ENCODE results near the gene C1QTNF5. TPM values are rescaled to one million over a fixed set of nuclear protein-coding genes. Genes with fewer than 3 reads are reported as not detected.

C1QTNF5 gene
- total RNA-seq, 1 experiment from 2014 or later: not detected

DNA sequence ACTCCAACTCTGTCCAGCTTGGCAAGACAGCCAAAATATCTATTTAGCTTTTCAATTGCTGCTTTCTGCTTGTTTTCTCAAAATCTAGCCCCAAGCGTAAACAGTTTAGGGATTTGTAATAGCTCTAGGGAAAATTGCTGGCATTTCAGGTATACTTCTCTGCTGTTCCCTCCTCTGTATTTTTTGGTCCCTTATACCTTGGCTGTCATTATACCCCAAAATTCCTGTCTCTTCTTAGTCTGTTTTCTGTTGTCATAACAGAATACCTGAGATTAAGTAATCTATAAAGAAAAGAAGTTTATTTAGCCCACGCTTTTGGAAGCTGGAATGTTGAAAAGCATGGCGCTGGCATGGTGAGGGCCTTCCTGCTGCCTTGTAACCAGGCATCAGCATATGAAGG is 47.2 kb downstream of the C1QTNF5 start:
- Mint-ChIP-seq H3K27ac (ENCODE audit: low read depth, unreplicated experiment) (no peak overlapping the region), H3K9me3 (ENCODE audit: unreplicated experiment) (no peaks in the 10 kb centered on the region), H3K4me1 (ENCODE audit: insufficient read depth, unreplicated experiment) (no peaks in the 10 kb centered on the region), H3K27me3 (ENCODE audit: insufficient read depth, unreplicated experiment) (no peaks in the 10 kb centered on the region), H3K36me3 (ENCODE audit: insufficient read depth, unreplicated experiment) (peaks cover 33% of the 10 kb centered on the region), H3K4me3 (ENCODE audit: unreplicated experiment) (no peak overlapping the region)
- POLR2A ChIA-PET: no interaction called here
- TF ChIP-seq, protein P1, sequence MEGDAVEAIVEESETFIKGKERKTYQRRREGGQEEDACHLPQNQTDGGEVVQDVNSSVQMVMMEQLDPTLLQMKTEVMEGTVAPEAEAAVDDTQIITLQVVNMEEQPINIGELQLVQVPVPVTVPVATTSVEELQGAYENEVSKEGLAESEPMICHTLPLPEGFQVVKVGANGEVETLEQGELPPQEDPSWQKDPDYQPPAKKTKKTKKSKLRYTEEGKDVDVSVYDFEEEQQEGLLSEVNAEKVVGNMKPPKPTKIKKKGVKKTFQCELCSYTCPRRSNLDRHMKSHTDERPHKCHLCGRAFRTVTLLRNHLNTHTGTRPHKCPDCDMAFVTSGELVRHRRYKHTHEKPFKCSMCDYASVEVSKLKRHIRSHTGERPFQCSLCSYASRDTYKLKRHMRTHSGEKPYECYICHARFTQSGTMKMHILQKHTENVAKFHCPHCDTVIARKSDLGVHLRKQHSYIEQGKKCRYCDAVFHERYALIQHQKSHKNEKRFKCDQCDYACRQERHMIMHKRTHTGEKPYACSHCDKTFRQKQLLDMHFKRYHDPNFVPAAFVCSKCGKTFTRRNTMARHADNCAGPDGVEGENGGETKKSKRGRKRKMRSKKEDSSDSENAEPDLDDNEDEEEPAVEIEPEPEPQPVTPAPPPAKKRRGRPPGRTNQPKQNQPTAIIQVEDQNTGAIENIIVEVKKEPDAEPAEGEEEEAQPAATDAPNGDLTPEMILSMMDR (IDR thresholded peaks at IDR 0.05; ENCODE audit: unreplicated experiment): no peak
- no TSS peak for BruUV-seq (replicated peaks)
- no peak for DNase-seq (ENCODE audit: unreplicated experiment)
- CTCF ChIA-PET: interaction anchor here (1.2 kb wide), 1 partner anchor 155 kb away, joined by 3 read pairs; no protein-coding TSS in a partner anchor
- intact Hi-C loops (cut with micrococcal nuclease): no loop called here

DNA sequence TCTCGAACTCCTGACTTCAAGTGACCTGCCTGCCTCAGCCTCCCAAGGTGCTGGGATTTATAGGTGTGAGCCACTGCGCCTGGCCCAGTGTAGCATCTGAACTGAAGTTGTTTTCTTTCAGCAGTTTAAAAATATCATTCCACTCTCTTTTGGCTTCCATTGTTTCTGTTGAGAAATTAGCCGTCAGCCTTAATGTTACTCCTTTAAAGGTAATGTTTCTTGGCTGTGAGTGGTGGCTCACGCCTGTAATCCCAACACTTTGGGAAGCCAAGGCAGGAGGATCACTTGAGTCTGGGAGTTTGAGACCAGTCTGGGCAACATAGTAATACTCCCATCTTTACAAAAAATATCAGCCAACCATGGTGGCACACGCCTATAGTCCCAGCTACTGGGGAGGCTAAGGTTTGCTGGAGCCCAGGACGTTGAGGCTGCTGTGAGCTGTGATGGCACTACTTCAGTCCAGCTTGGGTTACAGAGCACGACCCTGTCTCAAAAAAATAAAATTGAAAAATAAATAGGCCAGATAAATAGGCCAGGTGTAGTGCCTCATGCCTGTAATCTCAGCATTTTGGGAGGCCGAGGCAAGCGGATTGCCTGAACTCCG is 49.7 kb downstream of the C1QTNF5 start:
- ChIA-PET CTCF (interaction anchor here (0.5 to 1.5 kb wide), 3 partner anchors 26 to 185 kb away, joined by 3 to 4 read pairs (median 3); no protein-coding TSS in a partner anchor), POLR2A (interaction anchor here (0.6 kb wide), 1 partner anchor 233 kb away, joined by 3 read pairs; no protein-coding TSS in a partner anchor)
- Mint-ChIP-seq H3K27me3 (ENCODE audit: insufficient read depth, unreplicated experiment) (no peaks in the 10 kb centered on the region), H3K9me3 (ENCODE audit: unreplicated experiment) (no peaks in the 10 kb centered on the region), H3K36me3 (ENCODE audit: insufficient read depth, unreplicated experiment) (peaks cover 37% of the 10 kb centered on the region), H3K4me1 (ENCODE audit: insufficient read depth, unreplicated experiment) (peaks cover 4% of the 10 kb centered on the region), H3K4me3 (ENCODE audit: unreplicated experiment) (no peak overlapping the region), H3K27ac (ENCODE audit: low read depth, unreplicated experiment) (no peak overlapping the region)
- DNase-seq (ENCODE audit: unreplicated experiment): no peak
- no TSS peak for BruUV-seq (replicated peaks)
- TF ChIP-seq, protein P1 (IDR thresholded peaks at IDR 0.05; ENCODE audit: unreplicated experiment): no peak
- intact Hi-C loops (cut with micrococcal nuclease): no loop called here

Small RNAs within 50 kb of the gene (microRNA-seq; reads per million reads assigned to microRNA genes)
- not detected for gene MIR6756

Other genes with a start within 250 kb of the C1QTNF5 start
- 55.6 and 58.8 TPM in 2 replicates for gene DPAGT1, start 239.0 kb downstream of the C1QTNF5 start, total RNA-seq (2022)
- gene C2CD2L, start 233.5 kb downstream of the C1QTNF5 start, total RNA-seq (2022): 13.5 and 15.4 TPM in 2 replicates
- gene HINFP, start 219.3 kb downstream of the C1QTNF5 start, total RNA-seq (2022): 23.4 and 26.2 TPM in 2 replicates
- gene ABCG4, start 191.8 kb downstream of the C1QTNF5 start, total RNA-seq (2022): not detected in 2 replicates
- 16.7 and 18.9 TPM in 2 replicates for gene NLRX1, start 172.2 kb downstream of the C1QTNF5 start, total RNA-seq (2022)
- 0.20 TPM in 1 of 2 replicates, not detected in the other for gene NHERF4, start 155.4 kb downstream of the C1QTNF5 start, total RNA-seq (2022)
- gene CBL, start 134.5 kb downstream of the C1QTNF5 start, total RNA-seq (2022): 35.5 and 45.7 TPM in 2 replicates
- gene MCAM, start 23.8 kb downstream of the C1QTNF5 start, total RNA-seq (2022): 3.5 TPM in 2 replicates
- 19.2 and 20.9 TPM in 2 replicates for gene RNF26, start 6.4 kb downstream of the C1QTNF5 start, total RNA-seq (2022)
- gene MFRP, start 5.8 kb upstream of the C1QTNF5 start, total RNA-seq (2022): not detected in 2 replicates
- 0.14 and 0.54 TPM in 2 replicates for gene USP2, start 40.8 kb upstream of the C1QTNF5 start, total RNA-seq (2022)
- not detected in 2 replicates for gene THY1, start 82.3 kb upstream of the C1QTNF5 start, total RNA-seq (2022)

Data from MCF 10A (cell line).